Stimulated activated CD4-positive, alpha-beta T cell treated with anti-CD3 and anti-CD28 coated beads, Interleukin-15, amount 100 ng/mL, for 1 hour (primary cell): ENCODE measurements around the gene LRRC1.
A peak's percentile ranks its signal among the peaks of the same experiment; 100 is the strongest.
"Not testable (repeated sequence)": the region's sequence is repeated elsewhere in the genome, so short reads cannot be mapped to it uniquely, and the experiment has no call there.

Source experiments
- DNase-seq, 2 donors: peaks; one replicate each; pipeline ENCODE4 v3.0.0-alpha.2; 2020; ENCODE audit warnings: low read depth in 1 of 2, low spot score in 1 of 2

LRRC1 gene

DNA sequence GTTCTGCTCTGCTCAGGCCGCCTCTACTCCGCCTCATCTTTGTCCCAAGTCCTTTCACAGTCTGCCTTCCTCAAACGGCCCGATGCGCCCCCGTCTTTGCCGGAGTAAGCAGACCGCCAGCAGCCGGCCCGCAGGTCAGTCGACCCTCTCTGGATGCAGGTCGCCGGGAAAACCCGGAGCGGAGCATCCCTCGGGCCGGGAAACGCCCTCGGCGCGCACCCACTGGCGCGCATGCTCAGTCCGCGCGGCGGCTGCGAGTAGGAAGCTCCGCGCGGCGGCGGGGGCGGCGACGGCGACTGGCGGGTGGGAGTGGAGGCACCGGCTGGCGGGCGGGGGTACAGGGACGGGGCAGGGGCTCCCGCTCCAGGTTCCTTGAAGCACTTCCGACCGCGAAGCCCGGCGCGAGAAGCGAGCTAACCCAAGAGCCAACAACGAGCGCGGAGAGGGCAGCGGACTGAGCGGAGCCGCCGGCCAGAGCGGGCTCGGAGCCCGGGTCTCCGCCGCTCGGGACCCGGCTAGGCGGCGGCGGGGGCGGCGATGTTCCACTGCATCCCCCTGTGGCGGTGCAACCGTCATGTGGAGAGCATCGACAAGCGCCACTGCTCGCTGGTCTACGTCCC is at the start of gene LRRC1:
Gene LRRC1 (plus strand): TSS at position 286 of the 620 bp plus-strand sequence. CDS start 252 bp downstream, at position 538.
- peak; percentile 65 to 76 for DNase-seq

DNA sequence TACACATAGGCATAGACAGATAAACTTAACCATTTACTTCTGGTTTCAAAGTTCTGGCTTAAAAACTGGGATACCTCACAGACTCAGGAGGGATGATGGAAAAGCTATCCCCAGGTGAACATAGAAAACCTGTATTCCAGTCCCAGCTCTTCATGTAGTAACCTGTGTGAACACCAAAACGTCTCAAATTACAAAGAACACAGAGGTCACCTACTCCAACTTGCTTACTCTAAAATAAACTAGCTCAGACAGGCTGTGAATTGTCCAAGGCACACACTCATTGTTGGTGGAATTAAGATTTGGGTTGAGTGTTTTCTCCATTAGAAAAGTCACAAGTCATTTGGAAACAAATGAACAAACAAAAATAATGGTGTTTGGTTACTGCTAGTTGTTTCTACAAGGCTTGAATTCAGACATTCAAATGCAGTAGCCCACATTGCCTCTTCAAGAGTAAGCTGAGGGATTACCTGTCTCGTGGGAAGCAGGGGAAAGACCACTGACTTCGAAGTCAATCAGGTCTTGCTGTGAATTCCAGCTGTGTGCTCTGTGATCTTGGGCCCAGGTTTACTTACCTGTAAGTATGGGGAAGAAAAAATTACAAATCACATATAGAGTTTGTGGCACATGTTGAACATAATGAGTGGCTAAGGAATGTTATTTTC is 48.2 kb upstream of the LRRC1 start:
- no peak for DNase-seq

- DNase-seq, result no peak
Observed at GRCh38 chr6:53750052-53750650, 44.7 kb upstream of the LRRC1 start.

GRCh38 chr6:53751417-53751816 is 43.4 kb upstream of the LRRC1 start:
- DNase-seq, result no peak

GRCh38 chr6:53752440-53752839 is 42.4 kb upstream of the LRRC1 start:
- no peak for DNase-seq

DNA sequence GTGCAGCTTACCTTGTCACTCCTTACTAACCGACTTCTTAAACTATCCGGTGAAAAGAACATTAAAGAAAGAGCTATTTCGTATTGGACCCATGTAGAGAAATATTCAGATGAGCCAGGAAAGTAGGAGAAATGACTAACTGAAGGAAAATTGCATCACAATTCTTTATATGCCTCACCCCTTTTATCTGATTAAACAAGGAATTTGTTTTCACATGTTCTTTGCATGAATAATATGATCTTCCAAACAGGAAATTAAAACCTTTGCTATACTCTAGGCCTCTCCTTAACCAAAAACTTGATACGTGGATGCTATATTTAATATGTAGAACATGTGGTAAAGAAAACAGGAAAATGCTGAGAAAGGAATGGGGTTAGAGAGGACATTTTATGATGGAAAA is 41.9 kb upstream of the LRRC1 start:
- DNase-seq, result no peak

- DNase-seq, result no peak
Observed at GRCh38 chr6:53754330-53754729, 40.5 kb upstream of the LRRC1 start.

- no peak for DNase-seq
Observed at GRCh38 chr6:53756396-53756795, 38.4 kb upstream of the LRRC1 start.

- no peak for DNase-seq
Observed at GRCh38 chr6:53758496-53758895, 36.3 kb upstream of the LRRC1 start.

DNA sequence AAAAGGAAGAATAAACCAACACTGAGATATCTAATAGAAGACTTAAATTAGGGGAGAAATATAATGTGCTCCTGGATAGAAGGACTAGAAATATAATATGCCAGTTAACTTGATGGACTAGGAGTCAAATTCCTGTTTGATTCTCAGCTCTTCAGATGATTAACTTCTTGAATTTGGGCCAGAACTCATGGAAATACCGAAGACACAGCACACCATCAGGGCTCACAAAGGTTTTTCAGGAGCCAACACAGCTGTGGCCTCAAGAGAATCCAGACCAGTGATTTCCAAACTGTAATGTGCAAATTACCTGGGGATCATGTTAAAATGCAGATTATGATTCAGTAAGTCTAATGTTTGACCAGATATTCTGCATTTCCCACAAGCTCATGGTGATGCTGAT is 33.8 kb upstream of the LRRC1 start:
- DNase-seq, result no peak

DNA sequence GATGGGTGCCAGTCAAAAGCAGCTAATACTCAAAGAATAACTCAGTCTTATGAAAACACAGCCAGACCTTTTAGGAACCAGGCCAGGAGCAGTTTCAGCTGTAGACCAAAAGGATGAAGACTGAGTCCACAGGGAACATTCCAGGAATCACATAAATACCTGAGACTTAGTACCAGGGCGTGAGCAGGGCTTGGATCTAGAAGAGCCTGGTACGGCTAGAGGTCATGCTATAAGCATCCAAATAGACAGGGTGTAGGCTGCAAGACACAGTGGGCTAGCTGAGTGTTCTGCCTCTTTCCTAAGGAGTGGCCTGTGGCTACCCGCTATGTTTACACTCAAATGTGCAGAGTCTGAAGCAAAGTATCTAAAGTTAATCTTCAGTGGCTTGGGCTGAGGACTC is 29.5 kb upstream of the LRRC1 start:
- no peak for DNase-seq

- no peak for DNase-seq
Observed at GRCh38 chr6:53766930-53767329, 27.9 kb upstream of the LRRC1 start.

DNA sequence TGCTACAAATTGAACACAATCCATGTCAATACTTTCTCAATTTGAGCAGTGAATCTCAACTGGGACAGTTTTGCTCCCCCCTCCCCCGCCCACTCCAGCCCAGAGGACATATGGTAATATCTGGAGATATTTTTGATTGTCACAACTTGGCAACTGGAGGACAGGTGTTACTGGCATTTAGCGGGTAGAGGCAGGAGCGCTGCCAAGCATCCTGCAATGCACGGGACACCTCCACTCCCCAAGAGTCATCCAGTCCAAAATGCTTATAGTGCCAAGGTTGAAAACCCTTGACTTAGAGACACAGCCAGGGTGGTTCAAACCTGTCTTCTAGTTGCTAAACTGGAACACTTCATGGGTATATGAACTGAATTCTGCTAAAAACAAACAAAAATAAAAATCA is 26.9 kb upstream of the LRRC1 start:
- no peak for DNase-seq

GRCh38 chr6:53768636-53769035 is 26.2 kb upstream of the LRRC1 start:
- no peak for DNase-seq

DNA sequence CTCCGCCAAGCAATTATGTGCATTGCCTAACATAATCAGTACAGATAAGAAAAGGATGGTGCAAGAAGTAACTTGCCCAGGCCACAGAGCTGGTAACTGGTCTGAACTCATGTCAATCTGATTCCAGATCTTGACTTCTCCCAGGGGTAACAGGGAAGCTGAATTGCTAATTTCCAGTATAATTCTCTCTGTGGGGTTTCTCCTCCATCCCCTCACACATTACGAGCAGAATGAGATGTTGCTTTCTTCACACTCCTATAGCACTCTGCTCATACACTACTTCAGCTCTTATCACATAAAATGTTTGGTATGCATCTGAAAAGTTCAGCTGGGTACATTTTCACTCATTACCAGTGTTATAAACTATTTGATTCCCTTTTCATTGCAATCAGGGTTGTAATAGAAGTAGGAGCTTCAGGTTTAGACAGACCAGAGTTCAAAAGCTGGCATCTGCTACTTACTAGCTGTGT is 24.0 kb upstream of the LRRC1 start:
- no peak for DNase-seq

DNA sequence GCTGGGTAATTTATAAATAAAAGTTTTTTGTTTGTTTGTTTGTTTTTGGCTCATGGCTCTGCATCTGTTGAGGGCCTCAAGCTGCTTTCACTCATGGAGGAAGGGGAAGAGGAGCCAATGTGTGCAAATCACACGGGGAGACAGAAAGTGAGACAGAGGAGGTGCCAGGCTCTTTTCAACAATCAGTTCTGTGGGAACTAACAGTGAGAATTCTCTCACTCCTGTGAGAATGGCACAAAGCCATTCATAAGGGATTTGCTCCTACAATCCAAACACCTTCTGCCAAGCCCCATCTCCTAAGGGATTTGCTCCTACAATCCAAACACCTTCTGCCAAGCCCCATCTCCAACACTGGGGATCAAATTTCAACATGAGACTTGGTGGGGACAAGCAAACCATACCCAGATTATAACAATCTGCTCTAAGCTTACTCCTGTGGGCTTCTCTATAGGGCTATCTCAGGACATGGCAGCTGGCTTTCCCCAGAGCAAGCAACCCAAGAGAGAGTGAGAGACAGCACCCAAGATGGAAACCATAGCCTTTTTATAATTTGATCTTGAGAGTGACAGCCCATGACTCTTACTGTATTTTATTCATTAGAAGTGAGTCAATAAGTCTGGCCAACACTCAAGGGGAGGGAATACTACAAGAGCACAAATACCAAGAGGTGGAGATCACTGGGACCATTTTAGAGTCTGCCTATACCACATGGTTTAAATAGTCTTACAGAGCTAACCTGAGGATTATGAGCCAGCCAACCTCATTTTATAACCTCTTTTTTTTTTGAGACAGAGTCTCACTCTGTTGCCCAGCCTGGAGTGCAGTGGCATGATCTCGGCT is 22.8 kb upstream of the LRRC1 start:
- DNase-seq, result no peak

- no peak for DNase-seq
Observed at GRCh38 chr6:53773044-53773696, 21.6 kb upstream of the LRRC1 start.

GRCh38 chr6:53776152-53776551 is 18.7 kb upstream of the LRRC1 start:
- not testable (repeated sequence) for DNase-seq

DNA sequence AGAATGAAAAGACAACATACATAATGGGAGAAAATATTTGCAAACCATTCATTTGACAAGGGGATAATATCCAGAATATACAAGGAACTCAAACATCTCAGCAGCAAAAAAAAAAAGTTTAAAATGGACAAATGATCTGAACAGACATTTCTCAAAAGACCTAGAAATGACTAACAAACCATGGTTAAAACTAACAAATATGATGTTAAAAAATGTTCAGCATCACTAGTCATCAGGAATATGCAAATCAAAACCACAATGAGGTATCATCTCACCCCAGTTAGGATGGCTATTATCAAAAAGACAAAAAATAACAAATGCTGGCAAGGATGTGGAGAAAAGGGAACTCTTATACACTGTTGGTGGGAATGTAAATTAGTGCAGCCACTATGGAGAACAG is 9.8 kb upstream of the LRRC1 start:
- not testable (repeated sequence) for DNase-seq

GRCh38 chr6:53786832-53787231 is 8.0 kb upstream of the LRRC1 start:
- DNase-seq, result no peak

- no peak for DNase-seq
Observed at GRCh38 chr6:53790886-53791285, 3.9 kb upstream of the LRRC1 start.
